Pancreas (tissue), 10 donors: ENCODE results near the gene ETV4. TPM values are rescaled to one million over a fixed set of nuclear protein-coding genes. Genes with fewer than 3 reads are reported as not detected.

Experiments
- ATAC-seq, 4 donors: fragments of 200-7000 bp; cut with Tn5 transposase; one replicate each; pipeline versions ENCODE4 v1.8.0 to v1.9.1; 2020; ENCODE audit warnings: mild to moderate bottlenecking in 4 of 4, moderate library complexity in 4 of 4
- DNase-seq, 6 donors: peaks; one replicate each; pipeline ENCODE4 v3.0.0-alpha.2; 2020
- FAIRE-seq: peaks from 2 replicates; lab custom pipeline; 2012; peaks lifted over from hg19 to GRCh38; lab: Jason Lieb, UNC
- H3K27ac ChIP-seq, 4 donors: fragments of 200-600 bp; sonication (generic); 1 replicate in 3 of 4; 2 replicates in 1 of 4; pipeline versions ENCODE4 v1.5.0 to v1.8.0; 2020
- H3K27me3 ChIP-seq, 4 donors: fragments of 200-600 bp; one replicate each; pipeline ENCODE4 v1.8.0; 2021
- H3K36me3 ChIP-seq, 3 donors: fragments of 200-600 bp; sonication (generic) in 1 of 3; one replicate each; pipeline versions ENCODE4 v1.5.0 to v1.8.0; 2020 to 2021
- H3K4me1 ChIP-seq, 3 donors: fragments of 200-600 bp; one replicate each; pipeline ENCODE4 v1.8.0; 2021
- H3K4me3 ChIP-seq, 4 donors: fragments of 200-600 bp; sonication (generic) in 2 of 4; one replicate each; pipeline versions ENCODE4 v1.5.0 to v1.8.0; 2020 to 2021
- H3K9me3 ChIP-seq, 4 donors: fragments of 200-600 bp; one replicate each; pipeline ENCODE4 v1.8.0; 2021
- whole genome bisulfite sequencing, 2 donors: extraction: QIAGEN DNeasy Blood & Tissue Kit; methylation state at CpG; one replicate each; pipeline ENCODE4 v1.1.7; 2013; 5-methylcytosine and 5-hydroxymethylcytosine counted together
- intact Hi-C, 3 donors: fragments of 100-400 bp; cut with DNase I; formaldehyde crosslinking; loops; one replicate each; pipeline versions ENCODE4 v1.11.1 to v1.14.2; 2022
- polyA plus RNA-seq, 2 donors: library from polyadenylated mRNA; stranded (reverse); fragments of 200-250 nt; gene quantifications; one replicate each; pipeline ENCODE4 v1.2.3, GENCODE V29; 2013
- total RNA-seq, 6 donors: library from RNA; stranded (reverse); fragmentation: NEBNext Ultra II Directional in 4 of 6; extraction: Animal tissue kit (Norgen Biotek cat#: 25700) in 4 of 6; gene quantifications; one replicate each; pipeline versions ENCODE4 v1.2.1 to v1.2.4, GENCODE V29; 2021 to 2023
- TF ChIP-seq, protein P1 (sequence below), 4 donors: fragments of 200-600 bp; sonication (generic) in 3 of 4; IDR thresholded peaks; one replicate each; pipeline versions ENCODE4 v1.5.0 to v1.8.0; 2021; ENCODE audit warnings: antibody characterized with exemption in 4 of 4
- donor health status: healthy with polysubstance abuse.
- donor health status: DM: no; HTN: no; CAD: no; lungs with moderate emphysema.
- donor health status: DM: no; HTN: no; CAD: no.
- donor health status: control.
- donor health status: control.
- donor health status: Bipolar disorder and iron deficiency.
- donor health status: DM: yes; HTN: yes; CAD: no.
- donor health status: DM: no; HTN: no; CAD: no.
- donor health status: DM: no; HTN: no; CAD: no.
- donor health status: DM: yes; HTN: yes; CAD: no.

The ETV4 gene
- total and polyA plus RNA-seq, 8 donors = 1.7 to 16.4 (median 5.0) TPM

DNA sequence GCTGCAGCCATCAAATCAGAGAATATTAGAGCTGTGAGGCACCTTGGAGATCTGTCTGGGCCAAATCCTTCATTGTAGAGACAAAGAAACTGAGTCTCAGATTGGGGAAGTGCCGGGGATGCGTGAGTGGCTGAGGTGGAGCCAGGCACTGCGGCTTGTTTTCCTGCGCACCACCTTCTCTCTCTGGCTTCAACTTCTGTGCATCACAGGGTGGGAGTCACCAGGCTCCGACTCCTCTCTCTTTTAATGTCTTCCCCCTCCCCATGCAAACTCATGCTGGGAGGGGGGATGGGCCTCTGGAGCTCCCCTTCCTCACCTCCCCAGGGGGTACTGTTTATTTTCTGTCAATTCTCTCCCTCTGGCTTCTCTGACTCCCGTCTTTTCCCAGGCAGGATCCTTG lies 8.7 kb upstream of the ETV4 start:
- WGBS, 2 donors = 81 to 87% methylated on average over 6 of the region's 6 CpGs
- H3K4me3 ChIP-seq = no peak overlapping the region
- no peak for DNase-seq
- TF ChIP-seq, protein P1, sequence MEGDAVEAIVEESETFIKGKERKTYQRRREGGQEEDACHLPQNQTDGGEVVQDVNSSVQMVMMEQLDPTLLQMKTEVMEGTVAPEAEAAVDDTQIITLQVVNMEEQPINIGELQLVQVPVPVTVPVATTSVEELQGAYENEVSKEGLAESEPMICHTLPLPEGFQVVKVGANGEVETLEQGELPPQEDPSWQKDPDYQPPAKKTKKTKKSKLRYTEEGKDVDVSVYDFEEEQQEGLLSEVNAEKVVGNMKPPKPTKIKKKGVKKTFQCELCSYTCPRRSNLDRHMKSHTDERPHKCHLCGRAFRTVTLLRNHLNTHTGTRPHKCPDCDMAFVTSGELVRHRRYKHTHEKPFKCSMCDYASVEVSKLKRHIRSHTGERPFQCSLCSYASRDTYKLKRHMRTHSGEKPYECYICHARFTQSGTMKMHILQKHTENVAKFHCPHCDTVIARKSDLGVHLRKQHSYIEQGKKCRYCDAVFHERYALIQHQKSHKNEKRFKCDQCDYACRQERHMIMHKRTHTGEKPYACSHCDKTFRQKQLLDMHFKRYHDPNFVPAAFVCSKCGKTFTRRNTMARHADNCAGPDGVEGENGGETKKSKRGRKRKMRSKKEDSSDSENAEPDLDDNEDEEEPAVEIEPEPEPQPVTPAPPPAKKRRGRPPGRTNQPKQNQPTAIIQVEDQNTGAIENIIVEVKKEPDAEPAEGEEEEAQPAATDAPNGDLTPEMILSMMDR (IDR thresholded peaks at IDR 0.05) = no peak
- H3K4me1 ChIP-seq = no peaks in the 10 kb centered on the region
- no peak overlapping the region for H3K27ac ChIP-seq
- H3K9me3 ChIP-seq = no peaks in the 10 kb centered on the region
- H3K36me3 ChIP-seq = no peaks in the 10 kb centered on the region
- intact Hi-C loops = no loop called here
- no peaks in the 10 kb centered on the region for H3K27me3 ChIP-seq
- no peak for ATAC-seq
- no peak for FAIRE-seq

DNA sequence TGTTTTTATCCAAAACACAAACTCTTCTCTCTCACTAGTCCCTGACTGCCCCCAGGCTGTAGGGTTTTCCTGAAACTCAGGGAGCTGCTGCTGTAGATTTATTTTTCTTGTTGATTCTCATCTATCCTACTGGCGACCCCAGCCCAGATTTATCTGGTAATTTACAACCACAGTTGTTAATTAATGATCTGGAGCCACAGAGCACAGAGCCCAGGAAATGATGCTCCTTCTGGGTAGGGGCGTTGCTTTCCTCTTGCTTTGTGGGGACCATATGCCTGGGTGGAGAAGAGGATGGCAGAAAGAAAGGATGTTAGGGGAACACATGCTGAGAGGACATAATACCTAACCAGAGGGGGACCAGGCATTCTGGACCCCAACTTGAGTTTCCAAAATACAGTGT lies 7.4 kb upstream of the ETV4 start:
- Histone ChIP-seq H3K4me3 (no peak overlapping the region), H3K9me3 (no peaks in the 10 kb centered on the region), H3K36me3 (no peaks in the 10 kb centered on the region), H3K27me3 (no peaks in the 10 kb centered on the region), H3K27ac (no peak overlapping the region), H3K4me1 (no peaks in the 10 kb centered on the region)
- DNase-seq (no peak), FAIRE-seq (no peak), ATAC-seq (no peak)
- intact Hi-C loops = no loop called here
- TF ChIP-seq, protein P1 (IDR thresholded peaks at IDR 0.05) = no peak
- 37 to 43% methylated on average over 2 of the region's 2 CpGs for WGBS, 2 donors

DNA sequence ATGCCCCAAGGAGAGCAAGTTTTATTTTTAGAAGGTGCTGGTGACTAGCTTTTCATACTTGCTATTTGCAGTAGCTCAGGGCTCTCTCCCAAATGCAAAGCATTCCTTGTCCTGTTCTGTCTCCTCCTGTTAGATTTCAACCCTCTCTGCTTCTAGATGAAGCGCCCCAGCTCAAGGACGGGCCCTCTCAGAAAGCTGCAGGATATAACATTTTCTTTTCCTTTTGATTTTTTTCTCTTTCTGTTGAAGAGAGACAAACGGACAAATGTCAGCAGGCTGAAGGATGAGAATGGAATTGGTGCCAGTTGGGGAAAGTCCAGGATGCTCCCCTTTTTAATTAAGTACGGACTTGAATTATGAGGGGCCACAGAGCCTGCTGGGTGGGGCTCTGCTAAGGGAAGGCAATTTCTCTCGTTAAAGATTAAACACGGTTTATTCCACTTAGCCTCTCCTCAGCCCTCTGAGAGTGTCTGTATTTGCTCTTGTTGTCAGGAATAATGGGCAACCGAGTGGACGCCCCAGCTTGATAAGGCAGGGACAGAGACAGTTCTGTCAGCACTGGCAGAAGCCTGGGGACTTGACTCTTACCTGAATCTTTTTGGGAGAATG lies 6.2 kb upstream of the ETV4 start:
- no peaks in the 10 kb centered on the region for H3K4me1 ChIP-seq
- WGBS, 2 donors = 29 to 30% methylated on average over 8 of the region's 8 CpGs
- no peaks in the 10 kb centered on the region for H3K27me3 ChIP-seq
- no peaks in the 10 kb centered on the region for H3K9me3 ChIP-seq
- ATAC-seq (peak in 3 of 4 donors; percentile 18 to 53 (median 47)), FAIRE-seq (no peak), DNase-seq (no peak)
- TF ChIP-seq, protein P1 (IDR thresholded peaks at IDR 0.05) = no peak
- no peak overlapping the region for H3K4me3 ChIP-seq
- no peaks in the 10 kb centered on the region for H3K36me3 ChIP-seq
- H3K27ac ChIP-seq = no peak overlapping the region
- intact Hi-C loops = no loop called here

DNA sequence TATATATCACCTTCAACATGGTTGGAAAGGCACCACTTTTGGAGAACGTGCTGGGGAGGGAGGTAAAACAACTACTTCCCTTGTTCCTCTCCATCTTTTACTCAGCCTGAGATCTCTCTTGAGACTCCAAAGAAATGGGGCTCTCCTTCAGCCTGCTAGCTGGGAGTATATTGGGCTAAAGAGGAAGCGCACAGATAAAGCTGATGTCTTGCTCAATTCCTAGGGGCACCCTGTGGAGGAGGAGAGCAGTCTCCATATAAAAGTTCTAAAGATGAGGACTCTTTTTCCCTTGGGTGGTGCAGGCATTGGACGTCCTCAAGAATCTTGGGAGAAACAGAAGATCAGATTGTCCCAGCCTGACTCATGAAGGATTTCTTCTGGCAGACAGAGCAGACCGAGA lies 4.6 kb upstream of the ETV4 start:
- no peak for ATAC-seq

DNA sequence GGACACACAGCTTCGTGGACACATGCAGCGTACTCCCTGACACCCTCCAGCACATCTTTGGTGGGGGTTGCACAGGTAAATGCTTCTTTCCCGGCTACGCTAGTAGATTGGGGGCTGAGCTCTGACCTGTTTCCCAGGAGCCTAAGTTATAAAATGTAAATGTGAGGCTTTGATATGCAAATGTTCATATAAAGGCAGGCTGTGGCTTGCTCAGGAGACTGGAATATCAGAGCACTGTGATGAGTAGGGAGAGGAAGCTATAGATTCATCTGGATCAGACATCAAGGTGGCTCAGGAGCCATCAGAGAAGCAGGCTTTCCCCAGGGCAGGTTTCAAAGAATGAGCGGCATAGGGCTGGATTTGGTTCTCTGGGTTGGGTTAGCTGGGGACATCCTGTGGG lies 3.4 kb upstream of the ETV4 start:
- WGBS, 2 donors = 82 to 90% methylated on average over 5 of the region's 5 CpGs

More for the DNA sequence above, 4.6 kb upstream of the ETV4 start:
- Histone ChIP-seq H3K27me3 (no peaks in the 10 kb centered on the region), H3K27ac (no peak overlapping the region), H3K4me3 (no peak overlapping the region), H3K9me3 (no peaks in the 10 kb centered on the region), H3K36me3 (no peaks in the 10 kb centered on the region), H3K4me1 (peaks cover 0 to 4% (median 4%) of the 10 kb centered on the region in 3 donors)
- TF ChIP-seq, protein P1 (IDR thresholded peaks at IDR 0.05) = no peak
- 75 to 91% methylated on average over 4 of the region's 4 CpGs for WGBS, 2 donors
- DNase-seq = no peak
- no peak for FAIRE-seq
- intact Hi-C loops = no loop called here

More for the DNA sequence above, 3.4 kb upstream of the ETV4 start:
- no peak for ATAC-seq
- H3K27ac ChIP-seq = no peak overlapping the region
- H3K36me3 ChIP-seq = no peaks in the 10 kb centered on the region
- no peaks in the 10 kb centered on the region for H3K27me3 ChIP-seq
- no peak overlapping the region for H3K4me3 ChIP-seq
- intact Hi-C loops = no loop called here
- H3K4me1 ChIP-seq = peaks cover 0 to 7% (median 4%) of the 10 kb centered on the region in 3 donors
- no peaks in the 10 kb centered on the region for H3K9me3 ChIP-seq
- TF ChIP-seq, protein P1 (IDR thresholded peaks at IDR 0.05) = no peak
- no peak for FAIRE-seq
- DNase-seq = no peak
